Panc1 (cell line): ENCODE results near the gene TDRD7. TPM values are rescaled to one million over a fixed set of nuclear protein-coding genes. Genes with fewer than 3 reads are reported as not detected.

Source experiments
- ATAC-seq: fragments of 200-7000 bp; cut with Tn5 transposase; 2 replicates; pipeline ENCODE4 v1.9.1; 2020; ENCODE audit warnings: mild to moderate bottlenecking, moderate library complexity
- BruUV-seq: library from RNA; stranded (reverse); fragments of 400-500 nt; replicated peaks from 2 replicates; lab custom pipeline; 2021; lab: Mats Ljungman, UMichigan
- CTCF ChIA-PET: fragments of 300-600 bp; sonication (Branson Sonifier 250); formaldehyde crosslinking; loops from one replicate; lab custom pipeline; 2022; ENCODE audit warnings: antibody characterized with exemption; lab: Charles Lee
- POLR2A ChIA-PET: fragments of 300-600 bp; sonication (Branson Sonifier 250); formaldehyde crosslinking; loops from one replicate; lab custom pipeline; 2022; ENCODE audit warnings: antibody characterized with exemption; lab: Charles Lee
- DNase-seq: peaks from one replicate; pipeline ENCODE4 v3.0.0-alpha.2; 2010; ENCODE audit warnings: low read depth, low spot score
- H3K27ac ChIP-seq: 2 replicates; pipeline ENCODE4 v1.5.1; 2011; ENCODE audit warnings: mild to moderate bottlenecking, low read length, inconsistent platforms
- H3K27me3 ChIP-seq: fragments of 200-500 bp; sonication (Bioruptor generic); 2 replicates; pipeline ENCODE4 v1.6.0; 2014; ENCODE audit warnings: low read length, inconsistent platforms; ENCODE audit not compliant: control insufficient read depth, insufficient read depth
- H3K36me3 ChIP-seq: fragments of 200-500 bp; sonication (Bioruptor generic); 2 replicates; pipeline ENCODE4 v1.5.1; 2014; ENCODE audit warnings: inconsistent platforms, mild to moderate bottlenecking, low read length, moderate library complexity; ENCODE audit not compliant: control insufficient read depth, insufficient read depth
- H3K4me1 ChIP-seq: 2 replicates; pipeline ENCODE4 v1.5.1; 2011; ENCODE audit warnings: inconsistent platforms, mild to moderate bottlenecking, low read length, moderate library complexity; ENCODE audit not compliant: control insufficient read depth, insufficient read depth
- H3K4me3 ChIP-seq, 2 experiments: 2 replicates each; pipeline ENCODE4 v1.5.1; 2011 to 2012; ENCODE audit warnings: low read depth in 2 of 2, low read length in 2 of 2, mild to moderate bottlenecking in 2 of 2, inconsistent platforms in 1 of 2, moderate library complexity in 1 of 2
- H3K9me3 ChIP-seq: fragments of 200-500 bp; sonication (Bioruptor generic); 2 replicates; pipeline ENCODE4 v1.5.1; 2014; ENCODE audit warnings: low read depth, mild to moderate bottlenecking, inconsistent platforms, low read length, moderate library complexity; ENCODE audit not compliant: control insufficient read depth, insufficient read depth
- POLR2AphosphoS5 ChIP-seq: IDR thresholded peaks from 2 replicates; pipeline ENCODE4 v1.6.1; 2012; ENCODE audit warnings: mild to moderate bottlenecking, low read depth, low read length, moderate library complexity
- REST ChIP-seq, 2 experiments: IDR thresholded peaks; 2 replicates each; pipeline ENCODE4 v1.6.1; 2011 to 2012; ENCODE audit warnings: low read depth in 2 of 2, control low read depth in 1 of 2, low read length in 1 of 2, mild to moderate bottlenecking in 1 of 2, moderate library complexity in 1 of 2; ENCODE audit not compliant: insufficient read depth in 1 of 2
- SIN3A ChIP-seq: IDR thresholded peaks from 2 replicates; pipeline ENCODE4 v1.6.1; 2012; ENCODE audit warnings: low read depth, mild to moderate bottlenecking, low read length, moderate library complexity, borderline replicate concordance; ENCODE audit not compliant: insufficient read depth
- TCF7L2 ChIP-seq: IDR thresholded peaks from 2 replicates; pipeline ENCODE4 v1.6.1; 2011; ENCODE audit warnings: mild to moderate bottlenecking, low read depth, low read length, inconsistent platforms
- in situ Hi-C: cut with HindIII; loops from 2 replicates; pipeline ENCODE4 v1.10.0; 2016; ENCODE audit warnings: low sequenced_read_pairs, low pct_unique_long_range_greater_than_20kb
- intact Hi-C: fragments of 100-400 bp; cut with micrococcal nuclease; formaldehyde crosslinking; loops from one replicate; pipeline ENCODE4 v1.10.0; 2022; ENCODE audit not compliant: unreplicated experiment
- total RNA-seq: library from RNA; stranded (reverse); gene quantifications from one replicate; pipeline ENCODE4 v1.2.1, GENCODE V29; 2021; ENCODE audit not compliant: unreplicated experiment
- TF ChIP-seq, protein P1 (sequence below): fragments of 450-650 bp; IDR thresholded peaks from 2 replicates; pipeline ENCODE4 v1.5.1; 2017; ENCODE audit warnings: mild to moderate bottlenecking

The TDRD7 gene
- total RNA-seq, 1 experiment from 2014 or later: 10.6 TPM

DNA sequence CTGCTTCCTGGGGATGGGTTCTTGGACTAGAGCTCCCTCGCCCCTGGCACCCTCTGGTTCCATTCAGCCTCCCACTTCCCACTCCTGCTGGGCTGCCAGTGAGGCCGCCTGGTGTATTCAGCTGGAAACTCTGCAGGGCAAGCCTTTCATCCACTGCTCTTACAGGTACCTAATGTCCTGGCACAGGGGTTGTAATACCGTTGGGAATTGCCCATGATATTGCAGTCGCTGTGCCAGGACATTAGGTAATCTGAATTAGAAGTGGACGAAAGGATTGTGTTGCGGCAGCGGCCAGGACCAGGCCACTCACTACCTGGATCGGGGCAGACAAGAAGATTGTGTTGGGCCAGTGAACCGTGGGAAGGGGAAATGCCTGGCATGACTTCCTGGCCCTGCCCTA lies 102.6 kb downstream of the TDRD7 start:
- in situ Hi-C loops: no loop called here
- no peak for TF ChIP-seq TCF7L2
- TF ChIP-seq, protein P1, sequence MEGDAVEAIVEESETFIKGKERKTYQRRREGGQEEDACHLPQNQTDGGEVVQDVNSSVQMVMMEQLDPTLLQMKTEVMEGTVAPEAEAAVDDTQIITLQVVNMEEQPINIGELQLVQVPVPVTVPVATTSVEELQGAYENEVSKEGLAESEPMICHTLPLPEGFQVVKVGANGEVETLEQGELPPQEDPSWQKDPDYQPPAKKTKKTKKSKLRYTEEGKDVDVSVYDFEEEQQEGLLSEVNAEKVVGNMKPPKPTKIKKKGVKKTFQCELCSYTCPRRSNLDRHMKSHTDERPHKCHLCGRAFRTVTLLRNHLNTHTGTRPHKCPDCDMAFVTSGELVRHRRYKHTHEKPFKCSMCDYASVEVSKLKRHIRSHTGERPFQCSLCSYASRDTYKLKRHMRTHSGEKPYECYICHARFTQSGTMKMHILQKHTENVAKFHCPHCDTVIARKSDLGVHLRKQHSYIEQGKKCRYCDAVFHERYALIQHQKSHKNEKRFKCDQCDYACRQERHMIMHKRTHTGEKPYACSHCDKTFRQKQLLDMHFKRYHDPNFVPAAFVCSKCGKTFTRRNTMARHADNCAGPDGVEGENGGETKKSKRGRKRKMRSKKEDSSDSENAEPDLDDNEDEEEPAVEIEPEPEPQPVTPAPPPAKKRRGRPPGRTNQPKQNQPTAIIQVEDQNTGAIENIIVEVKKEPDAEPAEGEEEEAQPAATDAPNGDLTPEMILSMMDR: no peak
- TF ChIP-seq REST (IDR thresholded peaks at IDR 0.05; ENCODE audit: insufficient read depth in 1 of 2, low read depth in 2 of 2, low read length in 1 of 2): no peak
- no peak for TF ChIP-seq SIN3A
- TF ChIP-seq POLR2AphosphoS5: no peak
- no peak for ATAC-seq
- ChIA-PET CTCF (no interaction called here), POLR2A (interaction anchor here (0.6 kb wide), 1 partner anchor 406 kb away, joined by 5 read pairs; no protein-coding TSS in a partner anchor)
- BruUV-seq: no TSS peak
- Histone ChIP-seq H3K9me3 (no peaks in the 10 kb centered on the region), H3K36me3 (no peaks in the 10 kb centered on the region), H3K27me3 (no peaks in the 10 kb centered on the region), H3K4me3 (no peak overlapping the region), H3K4me1 (peaks cover 12% of the 10 kb centered on the region; the same call in 1 of the 2 replicates), H3K27ac (no peak overlapping the region)
- intact Hi-C loops: no loop called here
- no peak for DNase-seq

- no TSS peak for BruUV-seq
- in situ Hi-C loops (no loop called here), intact Hi-C loops (no loop called here)
- TF ChIP-seq SIN3A (no peak), TCF7L2 (no peak), POLR2AphosphoS5 (no peak), REST (IDR thresholded peaks at IDR 0.05; ENCODE audit: insufficient read depth in 1 of 2, low read depth in 2 of 2, low read length in 1 of 2) (no peak)
- TF ChIP-seq, protein P1: no peak
- CTCF ChIA-PET: interaction anchor here (0.7 kb wide), 1 partner anchor 749 kb away, joined by 4 read pairs; no protein-coding TSS in a partner anchor
- POLR2A ChIA-PET: no interaction called here
- DNase-seq (no peak), ATAC-seq (no peak)
- H3K36me3 ChIP-seq: no peaks in the 10 kb centered on the region
- H3K4me1 ChIP-seq: peaks cover 12% of the 10 kb centered on the region; the same call in 1 of the 2 replicates
- no peaks in the 10 kb centered on the region for H3K27me3 ChIP-seq
- no peaks in the 10 kb centered on the region for H3K9me3 ChIP-seq
- H3K27ac ChIP-seq: no peak overlapping the region
- H3K4me3 ChIP-seq: no peak overlapping the region
Measured at GRCh38 chr9:97515662-97516061, 103.8 kb downstream of the TDRD7 start.
